ENCODE measurements around the gene RNF144B. TPM values are rescaled to one million over a fixed set of nuclear protein-coding genes. Genes with fewer than 3 reads are reported as not detected.

Gene RNF144B
- 6.1 TPM for total RNA-seq
- 24.1 TPM for polyA plus RNA-seq
- long read RNA-seq, donor 1, result 0 reads
- long read RNA-seq, donor 2, result 0 reads
- long read RNA-seq, donor 3, partial matches to known transcripts, result 0 of 1 reads
- long read RNA-seq, donor 3, other reads (novel, unspliced or antisense), result 0 of 1 reads
- long read RNA-seq, donor 4, full-length matches to known transcripts, result 1 of 1 reads
- long read RNA-seq, donor 4, partial matches to known transcripts, result 0 of 1 reads
- long read RNA-seq, donor 4, other reads (novel, unspliced or antisense), result 0 of 1 reads
- long read RNA-seq, donor 5, result 0 reads
- long read RNA-seq, donor 6, full-length matches to known transcripts, result 2 of 2 reads
- long read RNA-seq, donor 6, partial matches to known transcripts, result 0 of 2 reads
- long read RNA-seq, donor 6, other reads (novel, unspliced or antisense), result 0 of 2 reads
- long read RNA-seq, donor 7, full-length matches to known transcripts, result 2 of 10 reads
- long read RNA-seq, donor 7, partial matches to known transcripts, result 8 of 10 reads
- long read RNA-seq, donor 7, other reads (novel, unspliced or antisense), result 0 of 10 reads
- long read RNA-seq, donor 8, full-length matches to known transcripts, result 2 of 2 reads
- long read RNA-seq, donor 8, partial matches to known transcripts, result 0 of 2 reads
- long read RNA-seq, donor 8, other reads (novel, unspliced or antisense), result 0 of 2 reads
- long read RNA-seq, donor 9, full-length matches to known transcripts, result 1 of 1 reads
- long read RNA-seq, donor 9, partial matches to known transcripts, result 0 of 1 reads
- long read RNA-seq, donor 9, other reads (novel, unspliced or antisense), result 0 of 1 reads
- long read RNA-seq, donor 10, full-length matches to known transcripts, result 2 of 2 reads
- long read RNA-seq, donor 10, partial matches to known transcripts, result 0 of 2 reads
- long read RNA-seq, donor 10, other reads (novel, unspliced or antisense), result 0 of 2 reads

GRCh38 chr6:18387061-18387721 is at the start of gene RNF144B:
TSS of gene RNF144B (plus strand) at chr6:18387350. CDS start at chr6:18399535, 12,185 bp downstream.
- peak within 1 kb of the TSS; percentile 44 to 79 for H3K27ac ChIP-seq (ENCODE audit: low read depth in 1 of 2, low read length in 1 of 2)

GRCh38 chr6:18339599-18339998 is 47.6 kb upstream of the RNF144B start:
- Histone ChIP-seq H3K36me3 (ENCODE audit: control insufficient read depth in 2 of 2, insufficient read depth in 2 of 2, low read length in 1 of 2) (no peaks in the 10 kb centered on the region), H3K4me3 (ENCODE audit: low read length in 2 of 2) (no peak overlapping the region), H3K4me1 (ENCODE audit: control insufficient read depth in 2 of 2, insufficient read depth in 2 of 2, low read length in 2 of 2) (no peaks in the 10 kb centered on the region), H3K27me3 (ENCODE audit: control insufficient read depth in 2 of 2, insufficient read depth in 1 of 2, low read length in 1 of 2) (no peaks in the 10 kb centered on the region), H3K9me3 (ENCODE audit: control insufficient read depth in 2 of 2, insufficient read depth in 1 of 2, low read length in 1 of 2) (no peaks in the 10 kb centered on the region), H3K27ac (ENCODE audit: low read depth in 1 of 2, low read length in 1 of 2) (no peak overlapping the region)
- 89% methylated on average over 1 of the region's 1 CpG for WGBS
- DNase-seq (ENCODE audit: low read depth in 6 of 9, low spot score in 9 of 9), result no peak

More at GRCh38 chr6:18387061-18387721, at the start of gene RNF144B:
- H3K27me3 ChIP-seq (ENCODE audit: control insufficient read depth in 2 of 2, insufficient read depth in 1 of 2, low read length in 1 of 2), result no peaks in the 10 kb centered on the region
- H3K9me3 ChIP-seq (ENCODE audit: control insufficient read depth in 2 of 2, insufficient read depth in 1 of 2, low read length in 1 of 2), result no peaks in the 10 kb centered on the region
- H3K4me1 ChIP-seq (ENCODE audit: control insufficient read depth in 2 of 2, insufficient read depth in 2 of 2, low read length in 2 of 2), result peaks cover 3 to 8% of the 10 kb centered on the region in 2 donors
- DNase-seq (ENCODE audit: low read depth in 6 of 9, low spot score in 9 of 9), result peak; percentile 55 to 91 (median 80)
- peak within 1 kb of the TSS; percentile 60 to 93 for H3K4me3 ChIP-seq (ENCODE audit: low read length in 2 of 2)
- no peaks in the 10 kb centered on the region for H3K36me3 ChIP-seq (ENCODE audit: control insufficient read depth in 2 of 2, insufficient read depth in 2 of 2, low read length in 1 of 2)
- WGBS, result 3% methylated on average over 40 of the region's 40 CpGs

DNA sequence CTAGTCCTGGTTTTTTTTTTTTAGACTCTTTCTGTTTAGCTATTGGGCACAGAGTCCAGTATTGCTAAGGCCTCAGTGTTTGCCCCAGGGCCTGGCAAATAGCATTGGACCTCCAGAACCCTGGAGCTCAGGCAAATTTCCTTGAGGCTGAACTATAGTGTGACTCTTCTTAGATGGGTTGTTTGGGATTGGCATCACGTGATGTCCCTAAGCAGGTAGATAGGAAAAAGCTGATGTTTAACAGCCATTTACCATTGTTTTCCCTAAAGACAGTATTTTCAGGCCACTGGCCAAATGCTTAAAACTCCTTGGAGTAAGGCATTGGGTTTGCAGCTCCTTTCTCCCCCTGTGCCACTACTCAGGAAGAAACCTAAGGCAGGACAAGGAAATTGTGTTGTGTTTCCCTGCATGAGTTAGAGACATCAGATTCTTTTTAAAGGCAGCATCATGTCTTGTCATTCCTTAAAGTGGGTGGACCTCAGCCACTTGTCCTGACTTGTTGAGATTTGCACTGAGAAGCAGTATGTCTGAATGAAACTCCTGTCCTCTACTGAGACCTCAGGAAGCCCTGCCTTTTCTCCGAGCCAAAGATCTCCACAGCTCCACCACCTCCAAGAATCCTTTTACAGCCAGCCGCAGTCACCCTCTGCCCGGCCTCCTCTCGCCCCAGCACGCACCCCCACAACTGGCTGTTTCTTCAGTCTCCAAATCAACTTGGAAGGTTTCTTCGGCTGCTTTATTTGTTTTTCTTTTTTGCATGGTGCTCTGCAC is 46.2 kb upstream of the RNF144B start:
- 96% methylated on average over 7 of the region's 7 CpGs for WGBS
- no peaks in the 10 kb centered on the region for H3K4me1 ChIP-seq (ENCODE audit: control insufficient read depth in 2 of 2, insufficient read depth in 2 of 2, low read length in 2 of 2)
- H3K4me3 ChIP-seq (ENCODE audit: low read length in 2 of 2), result no peak overlapping the region
- no peak for DNase-seq (ENCODE audit: low read depth in 6 of 9, low spot score in 9 of 9)
- H3K9me3 ChIP-seq (ENCODE audit: control insufficient read depth in 2 of 2, insufficient read depth in 1 of 2, low read length in 1 of 2), result no peaks in the 10 kb centered on the region
- no peaks in the 10 kb centered on the region for H3K36me3 ChIP-seq (ENCODE audit: control insufficient read depth in 2 of 2, insufficient read depth in 2 of 2, low read length in 1 of 2)
- no peak overlapping the region for H3K27ac ChIP-seq (ENCODE audit: low read depth in 1 of 2, low read length in 1 of 2)
- no peaks in the 10 kb centered on the region for H3K27me3 ChIP-seq (ENCODE audit: control insufficient read depth in 2 of 2, insufficient read depth in 1 of 2, low read length in 1 of 2)

DNA sequence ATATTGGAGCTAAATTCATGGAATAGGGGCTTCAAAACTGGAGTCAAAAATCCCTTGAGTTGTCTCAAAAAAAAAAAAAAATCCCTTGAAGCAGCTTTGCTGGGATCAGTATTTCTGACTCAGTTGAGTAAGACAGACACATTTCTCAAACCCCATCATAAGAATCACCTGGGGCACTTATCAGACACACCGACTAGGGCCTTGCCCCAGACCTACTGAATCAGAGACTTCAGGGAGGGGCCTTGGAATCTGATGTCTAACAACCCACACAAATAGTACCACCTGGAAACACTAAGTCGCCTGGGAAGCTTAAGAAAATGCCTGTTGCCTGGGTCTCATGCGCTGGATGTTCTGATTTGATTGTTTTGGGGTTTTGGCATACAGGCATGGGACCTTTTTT is 44.9 kb upstream of the RNF144B start:
- Histone ChIP-seq H3K9me3 (ENCODE audit: control insufficient read depth in 2 of 2, insufficient read depth in 1 of 2, low read length in 1 of 2) (no peaks in the 10 kb centered on the region), H3K4me1 (ENCODE audit: control insufficient read depth in 2 of 2, insufficient read depth in 2 of 2, low read length in 2 of 2) (no peaks in the 10 kb centered on the region), H3K4me3 (ENCODE audit: low read length in 2 of 2) (no peak overlapping the region), H3K36me3 (ENCODE audit: control insufficient read depth in 2 of 2, insufficient read depth in 2 of 2, low read length in 1 of 2) (no peaks in the 10 kb centered on the region), H3K27ac (ENCODE audit: low read depth in 1 of 2, low read length in 1 of 2) (no peak overlapping the region), H3K27me3 (ENCODE audit: control insufficient read depth in 2 of 2, insufficient read depth in 1 of 2, low read length in 1 of 2) (no peaks in the 10 kb centered on the region)
- WGBS, result 96% methylated on average over 3 of the region's 3 CpGs
- DNase-seq (ENCODE audit: low read depth in 6 of 9, low spot score in 9 of 9), result no peak

DNA sequence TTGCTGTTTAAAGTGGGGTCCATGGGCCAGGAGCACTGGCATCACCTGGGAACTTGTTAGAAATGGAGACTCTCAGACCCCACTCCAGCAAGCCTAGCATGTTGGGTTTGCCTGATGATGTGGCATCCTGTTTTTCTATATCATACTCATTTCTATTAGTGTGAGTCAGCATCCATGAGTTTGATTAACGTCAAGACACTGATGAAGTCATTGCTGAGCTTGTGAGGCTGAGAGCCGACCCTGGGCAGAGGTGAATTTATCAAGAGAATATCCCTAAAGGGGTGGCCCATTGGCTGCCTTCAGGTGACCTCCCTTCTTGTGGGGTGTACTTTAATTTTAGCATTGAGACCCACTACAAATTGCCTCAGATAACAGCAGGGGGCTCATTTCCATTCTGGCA is 43.4 kb upstream of the RNF144B start:
- no peaks in the 10 kb centered on the region for H3K9me3 ChIP-seq (ENCODE audit: control insufficient read depth in 2 of 2, insufficient read depth in 1 of 2, low read length in 1 of 2)
- H3K27ac ChIP-seq (ENCODE audit: low read depth in 1 of 2, low read length in 1 of 2), result no peak overlapping the region
- H3K4me1 ChIP-seq (ENCODE audit: control insufficient read depth in 2 of 2, insufficient read depth in 2 of 2, low read length in 2 of 2), result no peaks in the 10 kb centered on the region
- DNase-seq (ENCODE audit: low read depth in 6 of 9, low spot score in 9 of 9), result no peak
- H3K27me3 ChIP-seq (ENCODE audit: control insufficient read depth in 2 of 2, insufficient read depth in 1 of 2, low read length in 1 of 2), result no peaks in the 10 kb centered on the region
- no peak overlapping the region for H3K4me3 ChIP-seq (ENCODE audit: low read length in 2 of 2)
- no peaks in the 10 kb centered on the region for H3K36me3 ChIP-seq (ENCODE audit: control insufficient read depth in 2 of 2, insufficient read depth in 2 of 2, low read length in 1 of 2)
- WGBS, result 82% methylated on average over 2 of the region's 2 CpGs

GRCh38 chr6:18347021-18347577 is 40.1 kb upstream of the RNF144B start:
- H3K4me1 ChIP-seq (ENCODE audit: control insufficient read depth in 2 of 2, insufficient read depth in 2 of 2, low read length in 2 of 2), result no peaks in the 10 kb centered on the region
- no peaks in the 10 kb centered on the region for H3K9me3 ChIP-seq (ENCODE audit: control insufficient read depth in 2 of 2, insufficient read depth in 1 of 2, low read length in 1 of 2)
- H3K27me3 ChIP-seq (ENCODE audit: control insufficient read depth in 2 of 2, insufficient read depth in 1 of 2, low read length in 1 of 2), result no peaks in the 10 kb centered on the region
- DNase-seq (ENCODE audit: low read depth in 6 of 9, low spot score in 9 of 9), result no peak
- 94% methylated on average over 4 of the region's 4 CpGs for WGBS
- H3K36me3 ChIP-seq (ENCODE audit: control insufficient read depth in 2 of 2, insufficient read depth in 2 of 2, low read length in 1 of 2), result no peaks in the 10 kb centered on the region
- peak overlapping the region in 1 of 2 donors; percentile 1 for H3K27ac ChIP-seq (ENCODE audit: low read depth in 1 of 2, low read length in 1 of 2)
- H3K4me3 ChIP-seq (ENCODE audit: low read length in 2 of 2), result no peak overlapping the region

- Histone ChIP-seq H3K36me3 (ENCODE audit: control insufficient read depth in 2 of 2, insufficient read depth in 2 of 2, low read length in 1 of 2) (no peaks in the 10 kb centered on the region), H3K4me1 (ENCODE audit: control insufficient read depth in 2 of 2, insufficient read depth in 2 of 2, low read length in 2 of 2) (no peaks in the 10 kb centered on the region), H3K4me3 (ENCODE audit: low read length in 2 of 2) (no peak overlapping the region), H3K27me3 (ENCODE audit: control insufficient read depth in 2 of 2, insufficient read depth in 1 of 2, low read length in 1 of 2) (no peaks in the 10 kb centered on the region), H3K9me3 (ENCODE audit: control insufficient read depth in 2 of 2, insufficient read depth in 1 of 2, low read length in 1 of 2) (no peaks in the 10 kb centered on the region), H3K27ac (ENCODE audit: low read depth in 1 of 2, low read length in 1 of 2) (no peak overlapping the region)
- WGBS, result 95% methylated on average over 2 of the region's 2 CpGs
- no peak for DNase-seq (ENCODE audit: low read depth in 6 of 9, low spot score in 9 of 9)
Measured at GRCh38 chr6:18347866-18348265, 39.3 kb upstream of the RNF144B start.

DNA sequence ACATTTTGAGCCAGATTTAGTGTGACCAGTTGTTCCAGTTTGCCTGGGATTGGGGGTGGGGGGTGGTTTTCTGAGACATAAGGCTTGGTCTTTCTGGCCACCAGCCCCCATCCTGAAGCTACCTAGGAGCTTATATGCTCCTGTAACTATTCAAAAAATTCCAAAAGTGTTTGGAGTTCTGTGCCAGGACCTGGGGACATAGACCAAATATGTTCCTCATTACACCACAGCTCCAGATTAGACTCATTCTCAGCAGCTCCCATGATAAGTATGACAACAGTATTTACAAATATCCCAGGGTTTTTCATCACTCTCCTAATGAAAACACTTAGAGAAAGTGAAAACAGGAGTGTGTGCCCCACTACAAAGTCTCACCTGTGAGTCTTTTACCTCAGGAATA is 37.8 kb upstream of the RNF144B start:
- no peaks in the 10 kb centered on the region for H3K27me3 ChIP-seq (ENCODE audit: control insufficient read depth in 2 of 2, insufficient read depth in 1 of 2, low read length in 1 of 2)
- no peaks in the 10 kb centered on the region for H3K9me3 ChIP-seq (ENCODE audit: control insufficient read depth in 2 of 2, insufficient read depth in 1 of 2, low read length in 1 of 2)
- no peaks in the 10 kb centered on the region for H3K4me1 ChIP-seq (ENCODE audit: control insufficient read depth in 2 of 2, insufficient read depth in 2 of 2, low read length in 2 of 2)
- H3K36me3 ChIP-seq (ENCODE audit: control insufficient read depth in 2 of 2, insufficient read depth in 2 of 2, low read length in 1 of 2), result no peaks in the 10 kb centered on the region
- no peak for DNase-seq (ENCODE audit: low read depth in 6 of 9, low spot score in 9 of 9)
- H3K27ac ChIP-seq (ENCODE audit: low read depth in 1 of 2, low read length in 1 of 2), result no peak overlapping the region
- H3K4me3 ChIP-seq (ENCODE audit: low read length in 2 of 2), result no peak overlapping the region
